CD14-positive monocyte (primary cell): Measurements from ENCODE around the gene LRP2BP. TPM values are rescaled to one million over a fixed set of nuclear protein-coding genes. Genes with fewer than 3 reads are reported as not detected.

Source experiments
- DNase-seq, 3 donors: peaks; one replicate each; pipeline ENCODE4 v3.0.0-alpha.2; 2011 to 2022
- H2AFZ ChIP-seq: 2 replicates; pipeline ENCODE4 v1.6.0; 2012; ENCODE audit warnings: mild to moderate bottlenecking, low read depth, low read length, inconsistent platforms; ENCODE audit not compliant: insufficient read depth, poor library complexity, severe bottlenecking
- H3K27ac ChIP-seq, 2 donors: 1 replicate in 1 of 2; 2 replicates in 1 of 2; pipeline ENCODE4 v1.5.1; 2012 to 2013; ENCODE audit warnings: low read length in 2 of 2, control low read depth in 1 of 2, inconsistent platforms in 1 of 2, low read depth in 1 of 2, mild to moderate bottlenecking in 1 of 2
- H3K27me3 ChIP-seq, 2 donors: one replicate each; pipeline versions ENCODE4 v1.6.0 to v1.6.1; 2011 to 2013; ENCODE audit warnings: low read length in 2 of 2; ENCODE audit not compliant: control insufficient read depth in 2 of 2, insufficient read depth in 2 of 2
- H3K36me3 ChIP-seq, 2 donors: replicated peaks in 1 of 2; 1 replicate in 1 of 2; 2 replicates in 1 of 2; pipeline versions ENCODE4 v1.5.1 to v1.6.1; 2012 to 2013; ENCODE audit warnings: low read length in 2 of 2, control low read depth in 1 of 2, inconsistent platforms in 1 of 2, mild to moderate bottlenecking in 1 of 2; ENCODE audit not compliant: insufficient read depth in 2 of 2, control insufficient read depth in 1 of 2
- H3K4me1 ChIP-seq, 2 donors: 1 replicate in 1 of 2; 2 replicates in 1 of 2; pipeline versions ENCODE4 v1.5.1 to v1.6.1; 2012 to 2013; ENCODE audit warnings: low read length in 2 of 2, control low read depth in 1 of 2, inconsistent platforms in 1 of 2, mild to moderate bottlenecking in 1 of 2, moderate library complexity in 1 of 2; ENCODE audit not compliant: insufficient read depth in 2 of 2, control insufficient read depth in 1 of 2
- H3K4me2 ChIP-seq: replicated peaks from 2 replicates; pipeline ENCODE3; 2012; ENCODE audit warnings: low read length, moderate library complexity, mild to moderate bottlenecking; ENCODE audit not compliant: poor library complexity, severe bottlenecking; ENCODE audit errors: extremely low read depth
- H3K4me3 ChIP-seq, 3 experiments: fragments of 200-600 bp in 1 of 3; sonication (generic) in 1 of 3; replicated peaks in 1 of 3; 1 replicate in 2 of 3; 2 replicates in 1 of 3; pipeline ENCODE4 v1.5.1; 2011 to 2013; ENCODE audit warnings: low read length in 3 of 3, mild to moderate bottlenecking in 3 of 3, control low read depth in 2 of 3, low read depth in 2 of 3, inconsistent platforms in 1 of 3, moderate library complexity in 1 of 3
- H3K79me2 ChIP-seq: 2 replicates; pipeline ENCODE4 v1.6.0; 2012; ENCODE audit warnings: mild to moderate bottlenecking, control low read depth, inconsistent platforms, low read length, moderate library complexity; ENCODE audit not compliant: insufficient read depth
- H3K9ac ChIP-seq: 2 replicates; pipeline ENCODE4 v1.6.0; 2017; ENCODE audit warnings: low read length, mild to moderate bottlenecking; ENCODE audit not compliant: insufficient read depth, poor library complexity, severe bottlenecking
- H3K9me3 ChIP-seq, 2 donors: replicated peaks in 1 of 2; 1 replicate in 1 of 2; 2 replicates in 1 of 2; pipeline versions ENCODE4 v1.5.1 to v1.6.1; 2012 to 2013; ENCODE audit warnings: low read length in 2 of 2, control low read depth in 1 of 2; ENCODE audit not compliant: control insufficient read depth in 1 of 2, insufficient read depth in 1 of 2
- H4K20me1 ChIP-seq: 2 replicates; pipeline ENCODE4 v1.6.0; 2012; ENCODE audit warnings: mild to moderate bottlenecking, low read length, control low read depth, moderate library complexity; ENCODE audit not compliant: insufficient read depth
- H3K27ac Mint-ChIP-seq, 7 donors: one replicate each; pipeline ENCODE4 v1.8.0; 2020; ENCODE audit warnings: mild to moderate bottlenecking in 7 of 7, mixed read lengths in 7 of 7, moderate library complexity in 6 of 7, inconsistent platforms in 2 of 7
- H3K27me3 Mint-ChIP-seq, 3 donors: one replicate each; pipeline ENCODE4 v1.8.0; 2021 to 2022; ENCODE audit warnings: low read depth in 3 of 3, mild to moderate bottlenecking in 3 of 3, mixed read lengths in 3 of 3, moderate library complexity in 3 of 3, inconsistent platforms in 1 of 3
- H3K36me3 Mint-ChIP-seq, 2 donors: one replicate each; pipeline ENCODE4 v1.8.0; 2020; ENCODE audit warnings: mixed read lengths in 2 of 2, inconsistent platforms in 1 of 2, mild to moderate bottlenecking in 1 of 2
- H3K4me1 Mint-ChIP-seq: one replicate; pipeline ENCODE4 v1.8.0; 2020; ENCODE audit warnings: mild to moderate bottlenecking, mixed read lengths
- H3K4me3 Mint-ChIP-seq, 2 donors: one replicate each; pipeline ENCODE4 v1.8.0; 2020; ENCODE audit warnings: mild to moderate bottlenecking in 2 of 2, mixed read lengths in 2 of 2, moderate library complexity in 1 of 2
- H3K9me3 Mint-ChIP-seq, 7 donors: one replicate each; pipeline ENCODE4 v1.8.0; 2020 to 2022; ENCODE audit warnings: mixed read lengths in 7 of 7, mild to moderate bottlenecking in 6 of 7, moderate library complexity in 6 of 7, inconsistent platforms in 2 of 7
- WGBS: methylation state at CpG from one replicate; pipeline ENCODE4 v1.1.5; 2013; ENCODE audit warnings: missing lambda C conversion rate; ENCODE audit not compliant: insufficient coverage; 5-methylcytosine and 5-hydroxymethylcytosine counted together
- intact Hi-C, 2 donors: fragments of 100-400 bp; cut with micrococcal nuclease; formaldehyde crosslinking; loops; one replicate each; pipeline versions ENCODE4 v1.15.0 to v1.15.1; 2023
- polyA plus RNA-seq, 3 donors: library from polyadenylated mRNA; depleted of rRNA in 1 of 3; unstranded in 2 of 3; stranded (reverse) in 1 of 3; fragments of 300-500 nt in 2 of 3; fragments of >200 nt in 1 of 3; fragmentation: Illumina TruSeq in 2 of 3; gene quantifications; 1 replicate in 2 of 3; 2 replicates in 1 of 3; pipeline ENCODE4 v1.2.3, GENCODE V29; 2012 to 2021
- TF ChIP-seq, protein P1 (sequence below): fragments of 200-600 bp; IDR thresholded peaks from one replicate; pipeline ENCODE4 v1.8.0; 2022; ENCODE audit warnings: antibody characterized with exemption, mild to moderate bottlenecking

The LRP2BP gene
- polyA plus RNA-seq, 3 donors: 0.04 to 0.10 (median 0.09) TPM

DNA sequence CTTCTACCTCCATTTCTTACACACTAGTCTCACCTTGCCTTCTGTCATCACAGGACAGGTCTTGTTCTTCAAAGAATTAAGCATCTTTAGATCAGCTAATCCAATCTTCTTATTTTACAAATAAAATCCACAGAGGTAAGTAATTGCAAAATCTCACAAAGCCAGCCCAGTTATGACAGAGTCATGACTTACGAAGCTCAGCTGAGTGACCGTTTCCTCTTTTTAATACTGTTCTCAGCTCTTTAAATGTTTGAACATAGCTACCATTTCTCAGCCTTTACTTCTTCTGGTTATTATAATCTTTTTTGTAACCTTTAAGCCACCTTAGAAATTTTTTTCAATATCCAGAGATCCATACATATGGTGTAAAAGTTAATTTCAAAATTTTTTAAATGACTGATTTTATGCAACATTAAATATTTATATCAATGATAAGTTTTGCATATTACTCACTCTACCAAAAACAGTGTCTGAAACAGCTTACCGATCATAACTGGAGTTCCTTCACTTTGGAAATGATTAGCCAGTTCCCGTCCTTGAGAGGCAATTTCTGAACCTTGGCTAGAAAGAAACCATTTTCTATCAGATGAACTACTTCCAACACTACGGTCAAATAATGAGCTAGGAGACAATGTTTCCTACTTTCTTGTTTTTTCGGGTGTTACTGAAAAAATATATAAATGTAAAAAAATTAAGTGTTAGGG is 9.7 kb upstream of the LRP2BP start:
- H3K27me3 ChIP-seq: no peaks in the 10 kb centered on the region
- no peaks in the 10 kb centered on the region for H3K9me3 ChIP-seq
- H3K79me2 ChIP-seq: no peaks in the 10 kb centered on the region
- peaks cover 0 to 3% (median 1%) of the 10 kb centered on the region in 7 donors for H3K9me3 Mint-ChIP-seq
- no peak overlapping the region for H3K4me3 ChIP-seq
- DNase-seq: peak; percentile 40 to 61 (median 50)
- WGBS: 52% methylated on average over 4 of the region's 6 CpGs
- TF ChIP-seq, protein P1, sequence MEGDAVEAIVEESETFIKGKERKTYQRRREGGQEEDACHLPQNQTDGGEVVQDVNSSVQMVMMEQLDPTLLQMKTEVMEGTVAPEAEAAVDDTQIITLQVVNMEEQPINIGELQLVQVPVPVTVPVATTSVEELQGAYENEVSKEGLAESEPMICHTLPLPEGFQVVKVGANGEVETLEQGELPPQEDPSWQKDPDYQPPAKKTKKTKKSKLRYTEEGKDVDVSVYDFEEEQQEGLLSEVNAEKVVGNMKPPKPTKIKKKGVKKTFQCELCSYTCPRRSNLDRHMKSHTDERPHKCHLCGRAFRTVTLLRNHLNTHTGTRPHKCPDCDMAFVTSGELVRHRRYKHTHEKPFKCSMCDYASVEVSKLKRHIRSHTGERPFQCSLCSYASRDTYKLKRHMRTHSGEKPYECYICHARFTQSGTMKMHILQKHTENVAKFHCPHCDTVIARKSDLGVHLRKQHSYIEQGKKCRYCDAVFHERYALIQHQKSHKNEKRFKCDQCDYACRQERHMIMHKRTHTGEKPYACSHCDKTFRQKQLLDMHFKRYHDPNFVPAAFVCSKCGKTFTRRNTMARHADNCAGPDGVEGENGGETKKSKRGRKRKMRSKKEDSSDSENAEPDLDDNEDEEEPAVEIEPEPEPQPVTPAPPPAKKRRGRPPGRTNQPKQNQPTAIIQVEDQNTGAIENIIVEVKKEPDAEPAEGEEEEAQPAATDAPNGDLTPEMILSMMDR: no peak
- peak overlapping the region in 1 of 2 donors; percentile 70 for H3K27ac ChIP-seq
- peak overlapping the region; percentile 66 to 85 (median 73) for H3K27ac Mint-ChIP-seq
- no peak overlapping the region for H2AFZ ChIP-seq
- H4K20me1 ChIP-seq: no peaks in the 10 kb centered on the region
- intact Hi-C loops: no loop called here
- H3K4me1 Mint-ChIP-seq: peaks cover 12% of the 10 kb centered on the region
- H3K9ac ChIP-seq: no peak overlapping the region
- peaks cover 31 to 67% of the 10 kb centered on the region in 2 donors for H3K36me3 ChIP-seq
- no peaks in the 10 kb centered on the region for H3K27me3 Mint-ChIP-seq
- H3K4me2 ChIP-seq: no peak overlapping the region
- no peak overlapping the region for H3K4me3 Mint-ChIP-seq
- H3K36me3 Mint-ChIP-seq: peaks cover 53 to 77% of the 10 kb centered on the region in 2 donors
- peaks cover 4 to 5% of the 10 kb centered on the region in 2 donors for H3K4me1 ChIP-seq

GRCh38 chr4:185404031-185404430 is 8.3 kb upstream of the LRP2BP start:
- 100% methylated on average over 4 of the region's 4 CpGs for WGBS
- Histone ChIP-seq H3K4me2 (no peak overlapping the region), H3K27ac (no peak overlapping the region), H3K36me3 (peaks cover 42 to 76% of the 10 kb centered on the region in 2 donors), H4K20me1 (no peaks in the 10 kb centered on the region), H3K79me2 (no peaks in the 10 kb centered on the region), H3K4me3 (no peak overlapping the region), H3K9me3 (no peaks in the 10 kb centered on the region), H3K27me3 (no peaks in the 10 kb centered on the region), H3K9ac (no peak overlapping the region), H2AFZ (no peak overlapping the region), H3K4me1 (peaks cover 4 to 5% of the 10 kb centered on the region in 2 donors)
- H3K9me3 Mint-ChIP-seq: peaks cover 0 to 1% (median 0%) of the 10 kb centered on the region in 7 donors
- H3K4me1 Mint-ChIP-seq: peaks cover 12% of the 10 kb centered on the region
- no peak for DNase-seq
- intact Hi-C loops: no loop called here
- peaks cover 64 to 81% of the 10 kb centered on the region in 2 donors for H3K36me3 Mint-ChIP-seq
- no peaks in the 10 kb centered on the region for H3K27me3 Mint-ChIP-seq
- TF ChIP-seq, protein P1: no peak
- H3K4me3 Mint-ChIP-seq: no peak overlapping the region
- H3K27ac Mint-ChIP-seq: no peak overlapping the region
